PC-3 (cell line): ENCODE measurements around the gene NSUN2. TPM values are rescaled to one million over a fixed set of nuclear protein-coding genes. Genes with fewer than 3 reads are reported as not detected.

Source experiments
- ATAC-seq: fragments of 200-7000 bp; cut with Tn5 transposase; 2 replicates; pipeline ENCODE4 v1.9.1; 2020; ENCODE audit warnings: mild to moderate bottlenecking, moderate library complexity
- BruUV-seq: library from RNA; stranded (reverse); fragments of 400-500 nt; replicated peaks from 2 replicates; lab custom pipeline; 2021; lab: Mats Ljungman, UMichigan
- CTCF ChIA-PET: fragments of 300-600 bp; sonication (Branson Sonifier 250); formaldehyde crosslinking; loops from one replicate; lab custom pipeline; 2022; ENCODE audit warnings: antibody characterized with exemption; lab: Charles Lee
- POLR2A ChIA-PET: fragments of 300-600 bp; sonication (Branson Sonifier 250); formaldehyde crosslinking; loops from one replicate; lab custom pipeline; 2022; ENCODE audit warnings: antibody characterized with exemption; ENCODE audit not compliant: unreplicated experiment; lab: Charles Lee
- DNase-seq: peaks from one replicate; pipeline ENCODE4 v3.0.0-alpha.2; 2015
- H2AFZ ChIP-seq: fragments of 300-600 bp; sonication (generic); 2 replicates; pipeline ENCODE4 v1.6.0; 2016; ENCODE audit warnings: antibody characterized with exemption, low read length
- H3F3A ChIP-seq: fragments of 300-600 bp; sonication (generic); one replicate; pipeline ENCODE4 v1.6.0; 2017; ENCODE audit warnings: antibody characterized with exemption, low read length, control low read depth, mild to moderate bottlenecking; ENCODE audit not compliant: unreplicated experiment
- H3K27ac ChIP-seq: fragments of 300-600 bp; sonication (generic); 2 replicates; pipeline ENCODE4 v1.5.1; 2016; ENCODE audit warnings: mild to moderate bottlenecking, low read length
- H3K27me3 ChIP-seq: fragments of 300-600 bp; sonication (generic); 2 replicates; pipeline ENCODE4 v1.6.1; 2016; ENCODE audit warnings: low read length, mixed read lengths
- H3K36me3 ChIP-seq: fragments of 300-600 bp; sonication (generic); 2 replicates; pipeline ENCODE4 v1.6.1; 2016; ENCODE audit warnings: low read depth, mixed run types, low read length, mixed read lengths
- H3K4me1 ChIP-seq: fragments of 300-600 bp; sonication (generic); 2 replicates; pipeline ENCODE4 v1.5.1; 2016; ENCODE audit warnings: low read length; ENCODE audit not compliant: insufficient read depth
- H3K4me2 ChIP-seq: fragments of 300-600 bp; sonication (generic); 2 replicates; pipeline ENCODE4 v1.6.0; 2016; ENCODE audit warnings: low read length
- H3K4me3 ChIP-seq: fragments of 300-600 bp; sonication (generic); 2 replicates; pipeline ENCODE4 v1.5.1; 2016; ENCODE audit warnings: mild to moderate bottlenecking, low read length, mixed read lengths
- H3K79me2 ChIP-seq: fragments of 300-600 bp; sonication (generic); 2 replicates; pipeline ENCODE4 v1.6.1; 2017; ENCODE audit warnings: low read length, mixed read lengths
- H3K9ac ChIP-seq: fragments of 300-600 bp; sonication (generic); 2 replicates; pipeline ENCODE4 v1.6.0; 2016; ENCODE audit warnings: mild to moderate bottlenecking, low read length
- H3K9me2 ChIP-seq: fragments of 300-600 bp; sonication (generic); replicated peaks from 2 replicates; pipeline ENCODE4 v1.6.1; 2016; ENCODE audit warnings: mixed run types, low read length, mixed read lengths
- H3K9me3 ChIP-seq: fragments of 300-600 bp; sonication (generic); 2 replicates; pipeline ENCODE4 v1.6.1; 2016; ENCODE audit warnings: low read length, mixed read lengths
- H4K20me1 ChIP-seq: fragments of 300-600 bp; sonication (generic); 2 replicates; pipeline ENCODE4 v1.6.1; 2016; ENCODE audit warnings: low read length, mixed read lengths
- CTCF ChIP-seq: fragments of 300-600 bp; sonication (generic); conservative IDR thresholded peaks from 2 replicates; pipeline ENCODE4 v1.5.1; 2017; ENCODE audit warnings: antibody characterized with exemption, low read depth, mild to moderate bottlenecking, low read length
- EZH2 ChIP-seq: fragments of 300-600 bp; sonication (generic); IDR thresholded peaks from one replicate; pipeline ENCODE4 v1.6.1; 2017; ENCODE audit warnings: antibody characterized with exemption, mild to moderate bottlenecking, low read length; ENCODE audit not compliant: unreplicated experiment
- EZH2phosphoT487 ChIP-seq: fragments of 300-600 bp; sonication (generic); IDR thresholded peaks from 2 replicates; pipeline ENCODE4 v1.6.1; 2018; ENCODE audit warnings: mild to moderate bottlenecking, antibody characterized with exemption, low read length, borderline replicate concordance
- intact Hi-C: fragments of 100-400 bp; cut with micrococcal nuclease; formaldehyde crosslinking; loops from 2 replicates; pipeline ENCODE4 v1.9.0; 2023
- total RNA-seq: library from RNA; depleted of rRNA; stranded (reverse); fragments of >200 nt; gene quantifications from 2 replicates; pipeline ENCODE4 v1.2.3, GENCODE V29; 2014

NSUN2 gene
- total RNA-seq, 1 experiment from 2014 or later = 351 TPM

- Histone ChIP-seq H3K9ac (no peak overlapping the region), H3K79me2 (no peaks in the 10 kb centered on the region), H3K27ac (no peak overlapping the region), H3K9me2 (no peaks in the 10 kb centered on the region), H3F3A (no peaks in the 10 kb centered on the region), H2AFZ (no peak overlapping the region), H3K36me3 (peaks cover 4% of the 10 kb centered on the region; the same call in 1 of the 2 replicates), H3K9me3 (no peaks in the 10 kb centered on the region), H3K27me3 (no peaks in the 10 kb centered on the region), H3K4me1 (no peaks in the 10 kb centered on the region), H3K4me3 (no peak overlapping the region), H4K20me1 (no peaks in the 10 kb centered on the region), H3K4me2 (no peak overlapping the region)
- DNase-seq (no peak), ATAC-seq (no peak)
- BruUV-seq = no TSS peak
- ChIA-PET CTCF (no interaction called here), POLR2A (no interaction called here)
- intact Hi-C loops = no loop called here
- TF ChIP-seq EZH2 = no peak
- no peak for TF ChIP-seq EZH2phosphoT487
- no peak for TF ChIP-seq CTCF
Observed at GRCh38 chr5:6674886-6675285, 42.0 kb upstream of the NSUN2 start.

- POLR2A ChIA-PET = no interaction called here
- H3K4me2 ChIP-seq = no peak overlapping the region
- no TSS peak for BruUV-seq
Observed at GRCh38 chr5:6674421-6674820, 41.6 kb upstream of the NSUN2 start.

More at GRCh38 chr5:6674421-6674820, 41.6 kb upstream of the NSUN2 start:
- no peak for TF ChIP-seq CTCF
- no peak for TF ChIP-seq EZH2
- TF ChIP-seq EZH2phosphoT487 = no peak
- Histone ChIP-seq H3K4me3 (no peak overlapping the region), H3K36me3 (peaks cover 4% of the 10 kb centered on the region; the same call in 1 of the 2 replicates), H3K9me3 (no peaks in the 10 kb centered on the region), H3K27me3 (no peaks in the 10 kb centered on the region), H2AFZ (no peak overlapping the region), H3F3A (no peaks in the 10 kb centered on the region), H3K4me1 (no peaks in the 10 kb centered on the region), H3K9ac (no peak overlapping the region), H4K20me1 (no peaks in the 10 kb centered on the region), H3K27ac (no peak overlapping the region), H3K9me2 (no peaks in the 10 kb centered on the region), H3K79me2 (no peaks in the 10 kb centered on the region)
- ATAC-seq = no peak
- no peak for DNase-seq
- CTCF ChIA-PET = no interaction called here
- intact Hi-C loops = no loop called here
